Nucleus accumbens (tissue), 56 donors: ENCODE results near the gene ADGRB2.

ENCODE experiments used
- DNase-seq, 56 donors: peaks; one replicate each; lab custom pipeline; 2025; lab: John Stamatoyannopoulos, UW

ADGRB2 gene

DNA sequence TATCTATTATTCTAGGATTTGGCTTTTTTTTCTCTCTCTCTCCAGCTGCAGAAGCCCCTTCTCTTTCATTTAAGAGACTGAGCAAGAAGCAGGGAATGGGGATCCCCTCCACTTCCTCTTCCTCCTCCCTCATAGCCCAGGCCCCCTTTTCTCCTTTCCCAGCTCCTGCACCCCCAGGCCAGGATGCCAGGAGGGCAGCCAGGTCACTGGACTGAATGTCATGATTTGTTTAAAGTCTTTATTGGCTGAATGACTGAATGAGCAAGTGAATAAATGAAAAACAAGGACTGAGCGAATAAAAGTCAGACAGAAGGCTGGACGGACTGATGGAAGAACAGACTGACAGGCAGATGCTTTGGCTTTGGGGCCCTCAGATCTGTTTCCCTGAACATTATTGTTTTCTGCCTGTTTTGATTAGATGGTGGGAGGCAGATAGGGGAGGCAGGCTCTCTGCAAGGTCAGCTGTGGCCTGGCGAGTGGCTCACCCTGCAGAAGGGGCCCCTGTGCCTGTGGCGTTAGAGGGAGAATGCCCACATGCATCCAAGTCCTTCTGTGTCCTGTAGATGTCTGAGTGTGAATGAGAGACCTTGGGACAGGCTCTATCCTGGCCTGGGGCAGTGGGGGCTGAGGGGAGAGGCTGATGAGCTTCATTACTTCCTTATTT lies 20.3 kb upstream of the ADGRB2 start:
- DNase-seq: no peak

DNA sequence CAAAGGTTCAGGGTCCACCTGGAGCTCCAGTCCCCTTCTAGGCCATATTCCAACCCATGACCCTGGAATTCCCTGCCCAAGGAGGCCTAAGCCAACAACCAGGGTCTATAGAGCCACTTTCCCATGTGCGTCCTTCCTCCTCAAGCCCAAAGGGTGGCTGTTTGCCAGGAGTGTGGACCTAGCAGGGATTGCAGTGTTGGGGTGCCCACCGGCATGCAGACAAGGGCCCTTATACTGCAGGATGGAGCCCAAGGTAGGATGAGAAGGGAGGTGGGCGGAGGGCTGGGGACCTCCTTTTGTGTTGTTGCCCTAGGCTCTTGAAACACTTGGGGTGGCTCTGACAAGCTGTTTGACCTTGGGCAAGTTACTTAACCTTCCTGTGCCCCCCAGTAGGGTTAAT lies 19.7 kb upstream of the ADGRB2 start:
- no peak for DNase-seq

DNA sequence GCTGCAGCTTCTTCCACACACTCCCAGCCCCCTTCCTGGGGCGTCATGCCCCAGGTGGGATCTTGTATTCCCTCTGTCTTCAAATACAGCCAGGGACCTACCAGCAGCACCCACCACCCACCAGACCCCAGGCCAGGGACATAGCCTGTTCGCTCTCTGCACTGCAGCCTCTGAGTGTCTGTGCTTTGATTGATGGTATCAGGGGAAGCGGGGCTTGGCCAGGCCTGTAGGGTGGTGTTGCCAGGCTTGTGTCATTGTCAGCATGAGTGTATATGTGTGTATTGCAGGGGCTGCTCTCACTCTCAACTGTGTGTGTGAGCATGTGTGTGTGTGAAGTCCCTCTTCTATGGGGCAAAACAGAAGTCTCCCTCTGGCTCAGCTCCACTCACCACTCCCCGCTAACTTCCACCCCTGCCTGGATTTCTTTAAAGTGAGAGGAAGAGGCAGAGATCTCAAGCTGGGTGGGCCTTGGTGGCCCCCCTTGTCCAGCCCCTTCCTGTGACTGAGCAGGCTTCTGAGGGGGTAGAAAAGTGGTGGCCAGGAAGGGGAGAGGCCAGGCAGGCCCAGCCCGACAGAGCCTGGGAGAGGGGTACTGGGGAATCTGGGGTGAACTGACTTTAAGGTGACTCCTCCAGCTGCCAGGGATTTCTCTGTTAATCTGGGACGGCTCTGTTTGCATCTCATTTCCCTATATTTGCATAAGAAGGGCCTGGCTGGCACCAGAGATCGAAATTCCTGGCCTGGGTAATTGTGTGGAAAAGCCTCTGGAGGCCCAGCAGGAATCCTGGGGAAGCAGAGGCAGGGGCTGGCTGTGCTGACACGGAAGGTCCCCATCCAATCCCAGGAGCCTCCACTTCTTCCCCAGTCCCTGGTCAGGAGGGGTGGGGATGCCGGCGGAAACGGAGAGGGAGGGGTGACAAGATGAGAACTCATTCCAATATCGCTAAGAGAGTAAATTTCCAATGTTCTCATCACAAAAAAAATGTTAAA lies 18.6 kb upstream of the ADGRB2 start:
- no peak for DNase-seq

DNA sequence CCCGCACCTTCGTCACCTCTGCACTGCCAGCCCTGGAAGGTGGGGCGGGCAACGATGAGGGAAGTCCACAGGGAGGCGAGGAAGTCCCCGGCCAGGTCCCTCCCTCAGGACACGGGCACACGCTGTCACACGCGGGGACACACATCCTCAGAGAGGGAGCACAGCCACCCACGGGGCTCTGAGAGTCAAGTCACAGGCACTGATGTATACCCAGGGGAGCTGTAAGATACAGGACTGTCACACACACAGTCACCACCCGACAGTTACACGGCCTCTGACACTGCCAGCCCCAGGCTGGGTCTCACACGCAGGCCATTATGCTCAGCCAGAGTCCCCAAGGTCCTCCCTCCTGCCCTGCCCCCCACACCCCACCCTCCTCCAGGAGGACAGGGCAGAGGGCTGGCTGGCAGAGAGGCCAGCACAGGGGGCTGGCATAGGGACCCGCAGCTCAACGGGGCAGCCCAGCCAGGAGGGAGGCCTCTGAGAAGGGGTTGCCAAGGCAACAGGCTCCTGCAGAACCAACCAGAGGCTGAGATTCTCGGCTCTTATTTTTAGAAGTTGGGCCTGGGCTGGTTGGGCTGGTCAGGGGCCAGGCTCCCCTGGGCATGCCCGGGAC lies 17.7 kb upstream of the ADGRB2 start:
- DNase-seq: peak in 19 of 56 donors; percentile 11 to 68 (median 33)

DNA sequence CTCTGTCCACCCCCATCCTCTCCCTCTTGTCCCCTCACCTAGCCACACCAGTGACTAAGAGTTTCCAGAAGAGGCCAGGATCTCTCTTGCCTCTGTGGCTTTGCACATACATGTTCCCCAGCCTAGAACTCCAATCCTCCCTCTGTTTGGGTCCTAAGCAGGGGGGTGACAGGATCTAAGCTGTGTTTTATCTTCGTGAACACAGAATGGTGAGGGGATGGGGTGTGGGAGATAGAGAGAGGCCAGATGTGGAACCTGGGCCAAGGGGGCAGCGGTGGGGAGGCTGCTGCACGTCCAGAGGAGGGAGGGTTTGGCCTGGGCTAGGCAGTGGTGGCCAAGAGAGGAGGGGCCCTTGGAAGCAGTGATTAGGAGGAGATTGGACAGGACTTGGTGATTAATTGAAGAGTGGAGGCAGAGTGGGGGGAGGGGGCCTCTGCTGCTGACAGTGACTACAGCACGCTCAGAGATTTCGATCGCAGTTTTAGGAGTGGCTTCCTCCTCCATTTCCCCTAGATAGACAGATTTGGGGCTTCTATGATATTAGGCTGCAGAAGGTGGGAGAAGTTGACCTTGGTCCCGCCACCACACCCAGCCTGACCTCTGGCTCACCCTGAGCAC lies 17.1 kb upstream of the ADGRB2 start:
- DNase-seq: peak in 1 of 56 donors; percentile 24

DNA sequence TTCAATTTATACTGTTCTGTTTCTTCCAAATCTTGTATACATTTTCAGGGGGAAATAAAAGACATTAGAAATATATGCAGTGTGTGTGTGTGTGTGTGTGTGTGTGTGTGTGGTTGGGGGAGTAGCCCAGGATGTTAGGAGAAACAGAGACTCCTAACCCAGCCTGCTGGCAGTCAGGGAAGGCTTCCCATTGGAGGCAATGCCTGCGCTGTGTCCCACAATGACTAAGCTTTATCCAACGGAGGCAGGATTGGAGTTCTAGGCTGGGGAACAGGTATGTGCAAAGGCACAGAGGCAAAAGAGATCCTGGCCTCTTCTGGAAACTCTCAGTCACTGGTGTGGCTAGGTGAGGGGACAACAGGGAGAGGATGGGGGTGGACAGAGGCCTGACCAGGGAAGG lies 16.5 kb upstream of the ADGRB2 start:
- no peak for DNase-seq

DNA sequence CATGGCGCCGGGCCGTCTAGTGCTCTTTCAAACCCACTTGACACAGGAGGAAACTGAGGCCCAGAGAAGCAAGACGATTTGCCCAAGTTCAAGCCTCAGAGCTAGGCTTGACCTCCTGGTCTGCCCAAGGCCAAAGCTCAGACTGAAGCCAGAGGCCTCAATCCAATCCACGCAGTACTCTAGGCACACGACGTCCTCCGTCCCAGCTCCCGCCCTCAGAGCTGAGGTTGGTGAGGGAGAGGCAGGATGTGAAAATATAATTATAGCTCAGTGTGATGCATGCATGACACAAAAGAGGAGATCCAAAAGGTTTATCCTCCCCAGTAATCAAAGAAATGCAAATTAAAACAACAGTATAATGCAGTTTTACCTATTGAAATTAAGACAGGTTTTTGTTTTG lies 15.5 kb upstream of the ADGRB2 start:
- DNase-seq: no peak

DNA sequence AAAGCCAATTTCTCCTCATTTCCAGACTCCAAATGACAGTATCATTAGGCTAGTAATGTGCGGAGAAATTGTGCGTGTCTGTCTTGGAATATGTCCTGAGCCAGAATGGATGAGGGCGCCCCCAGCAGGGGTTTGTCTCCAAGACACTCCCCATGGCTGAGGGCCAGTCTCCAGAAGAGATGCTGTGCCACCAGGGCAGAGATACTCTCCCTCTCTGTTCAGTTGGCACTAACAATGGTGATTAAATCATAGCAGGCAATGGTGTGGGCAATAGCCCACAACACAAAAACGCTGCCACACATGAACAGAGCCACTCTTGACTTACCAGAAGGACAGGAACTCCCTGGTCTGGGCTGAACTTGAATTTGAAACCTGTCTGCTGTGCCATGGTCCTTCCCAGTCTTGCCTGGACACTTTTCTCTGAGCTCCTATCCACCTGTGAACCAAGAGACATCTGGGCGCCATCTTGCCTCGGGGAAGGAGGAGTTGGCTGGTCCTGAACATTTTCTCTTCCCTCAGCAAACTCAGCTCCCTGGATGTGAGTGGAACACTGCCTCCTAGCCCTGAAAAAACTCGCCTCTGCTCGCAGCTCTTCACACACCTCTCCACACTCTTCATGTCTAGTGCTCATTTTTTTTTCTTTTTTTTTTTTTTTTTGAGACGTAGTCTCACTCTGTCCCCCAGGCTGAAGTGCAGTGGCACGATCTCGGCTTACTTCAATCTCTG lies 14.8 kb upstream of the ADGRB2 start:
- no peak for DNase-seq

DNA sequence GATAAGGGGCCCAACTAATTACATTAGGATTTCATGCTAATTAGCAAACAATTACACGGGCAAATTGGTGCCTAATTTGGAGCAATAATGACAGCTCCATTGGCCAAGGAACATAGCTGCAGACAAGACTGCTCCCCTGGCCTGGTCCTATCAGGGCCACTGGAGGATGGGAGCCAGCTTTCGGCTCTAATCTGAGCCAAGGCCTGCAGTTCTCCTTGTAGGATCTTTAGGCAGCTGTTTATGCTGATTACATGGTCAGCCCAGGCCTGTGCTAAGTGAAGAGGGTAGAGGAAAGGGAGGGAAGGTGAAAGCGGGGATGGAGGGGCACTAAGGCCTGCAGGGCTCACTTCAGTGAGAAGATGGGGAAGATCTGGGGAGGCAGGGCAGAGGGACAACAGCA lies 12.4 kb upstream of the ADGRB2 start:
- no peak for DNase-seq

DNA sequence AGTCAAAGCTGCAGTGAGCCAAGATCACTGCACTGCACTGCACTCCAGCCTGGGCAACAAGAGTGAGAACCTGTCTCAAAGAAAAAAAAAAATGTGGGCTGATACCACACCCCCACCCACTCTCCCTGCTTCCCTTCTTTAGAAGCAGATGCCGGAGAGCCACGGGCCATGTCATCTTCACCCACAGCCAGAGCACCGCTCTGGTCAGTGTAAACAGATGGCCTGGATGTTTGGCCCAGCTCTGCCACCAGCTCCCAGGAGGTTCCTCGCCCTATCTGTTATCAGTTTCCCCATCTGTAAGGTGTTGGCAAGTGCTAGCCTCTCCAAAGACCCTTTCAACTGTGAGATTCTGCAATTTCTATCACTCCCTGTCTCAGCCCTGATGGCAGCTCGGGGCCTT lies 11.9 kb upstream of the ADGRB2 start:
- DNase-seq: no peak

DNA sequence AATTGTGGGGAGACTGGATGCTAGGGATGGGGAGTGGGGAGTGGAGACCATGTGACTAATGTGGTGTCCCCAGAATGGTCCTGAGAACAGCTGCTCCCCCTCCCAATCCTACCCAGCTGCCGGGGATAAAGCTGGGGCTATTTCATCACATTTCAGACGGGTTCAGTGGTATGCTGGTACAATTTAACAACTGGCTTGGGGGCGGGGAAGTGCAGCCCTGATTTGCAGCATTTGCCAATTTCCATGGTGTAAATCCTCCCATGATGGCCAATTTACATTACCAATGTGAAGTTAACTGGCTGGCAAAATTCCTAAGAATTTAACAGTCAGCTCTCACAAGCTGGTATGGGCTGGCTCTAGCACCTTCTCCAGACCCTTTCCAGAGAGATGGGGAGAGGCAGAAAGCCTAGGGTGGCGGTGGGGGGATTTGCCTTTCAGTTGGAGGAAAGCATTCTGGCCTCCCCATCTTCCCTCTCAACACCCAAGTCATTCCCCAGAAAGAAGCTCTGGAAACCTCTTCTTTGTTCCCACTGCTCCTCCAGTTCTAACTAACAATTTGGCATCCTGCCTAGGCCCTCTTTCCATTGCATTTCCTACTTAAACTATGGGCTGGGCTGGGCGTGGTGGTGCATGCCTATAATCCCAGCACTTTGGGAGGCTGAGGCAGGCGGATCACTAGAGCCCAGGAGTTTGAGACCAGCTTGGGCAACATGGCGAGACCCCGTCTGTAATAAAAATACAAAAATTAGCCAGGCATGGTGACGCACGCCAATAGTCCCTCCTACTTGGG lies 11.3 kb upstream of the ADGRB2 start:
- DNase-seq: no peak

DNA sequence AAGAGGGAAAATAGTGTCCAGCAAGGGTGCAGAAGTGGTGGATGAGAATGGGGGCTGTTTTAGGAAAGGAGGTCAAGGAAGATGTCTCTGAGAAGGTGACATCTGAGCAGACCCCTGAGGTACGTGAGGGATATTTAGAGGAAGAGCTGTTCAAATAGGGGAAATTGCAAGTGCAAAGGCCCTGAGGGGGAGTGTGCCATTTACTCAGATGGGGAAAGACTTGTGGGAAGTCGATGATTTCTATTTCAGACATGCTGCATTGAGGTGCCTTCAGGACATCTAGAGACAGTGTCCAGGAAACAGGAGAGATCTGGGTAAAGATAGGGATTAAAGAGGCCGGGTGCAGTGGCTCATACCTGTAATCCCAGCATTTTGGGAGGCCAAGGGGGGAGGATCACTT lies 10.4 kb upstream of the ADGRB2 start:
- no peak for DNase-seq

DNA sequence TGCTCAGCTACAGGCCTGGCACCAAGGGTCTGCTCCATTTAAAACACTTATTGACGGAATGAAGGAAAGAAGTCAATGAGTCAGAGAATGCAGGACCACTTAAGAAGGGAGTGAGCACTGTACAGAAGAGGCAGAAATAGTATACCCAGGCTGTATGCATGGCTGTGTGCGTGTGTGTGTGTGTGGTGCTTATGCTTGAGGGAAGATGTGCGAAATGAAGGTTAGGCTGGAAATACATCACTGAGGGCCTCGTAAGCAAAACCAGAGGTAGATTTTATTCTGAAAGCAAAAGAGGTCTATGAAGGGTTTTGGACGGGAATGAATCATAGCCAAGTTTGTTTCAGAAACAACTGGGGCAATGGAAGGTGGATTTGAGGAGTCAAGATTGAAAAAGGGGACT lies 9.7 kb upstream of the ADGRB2 start:
- no peak for DNase-seq

DNA sequence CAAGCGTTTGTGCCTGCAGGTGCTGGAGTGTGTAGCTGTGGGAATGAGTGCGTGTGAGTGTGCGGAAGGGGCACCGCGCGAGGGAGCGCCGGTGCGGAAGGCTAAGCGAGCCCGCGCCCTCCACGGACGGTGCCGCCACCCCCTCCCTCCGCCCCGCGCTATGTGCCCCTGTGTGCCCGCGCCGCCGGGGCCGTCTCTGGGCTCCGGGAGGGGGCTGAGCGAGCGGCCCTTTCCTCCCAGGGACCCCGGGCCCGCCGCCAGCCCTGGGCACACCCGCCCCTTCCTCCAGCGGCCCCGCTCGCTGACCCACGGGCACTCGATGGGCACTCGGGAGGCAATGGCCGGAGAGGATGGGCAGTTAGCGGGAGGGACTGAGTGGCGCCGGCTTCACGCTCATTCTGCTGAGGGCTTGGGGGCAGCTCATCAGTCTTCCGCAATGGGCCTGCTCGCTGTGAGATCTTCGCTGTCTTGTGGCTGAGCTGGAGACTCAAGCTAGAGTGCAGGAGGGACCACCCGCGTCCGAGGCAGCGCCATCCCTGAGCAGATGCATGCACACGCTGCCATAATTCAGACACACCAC lies 8.6 kb upstream of the ADGRB2 start:
- DNase-seq: no peak

DNA sequence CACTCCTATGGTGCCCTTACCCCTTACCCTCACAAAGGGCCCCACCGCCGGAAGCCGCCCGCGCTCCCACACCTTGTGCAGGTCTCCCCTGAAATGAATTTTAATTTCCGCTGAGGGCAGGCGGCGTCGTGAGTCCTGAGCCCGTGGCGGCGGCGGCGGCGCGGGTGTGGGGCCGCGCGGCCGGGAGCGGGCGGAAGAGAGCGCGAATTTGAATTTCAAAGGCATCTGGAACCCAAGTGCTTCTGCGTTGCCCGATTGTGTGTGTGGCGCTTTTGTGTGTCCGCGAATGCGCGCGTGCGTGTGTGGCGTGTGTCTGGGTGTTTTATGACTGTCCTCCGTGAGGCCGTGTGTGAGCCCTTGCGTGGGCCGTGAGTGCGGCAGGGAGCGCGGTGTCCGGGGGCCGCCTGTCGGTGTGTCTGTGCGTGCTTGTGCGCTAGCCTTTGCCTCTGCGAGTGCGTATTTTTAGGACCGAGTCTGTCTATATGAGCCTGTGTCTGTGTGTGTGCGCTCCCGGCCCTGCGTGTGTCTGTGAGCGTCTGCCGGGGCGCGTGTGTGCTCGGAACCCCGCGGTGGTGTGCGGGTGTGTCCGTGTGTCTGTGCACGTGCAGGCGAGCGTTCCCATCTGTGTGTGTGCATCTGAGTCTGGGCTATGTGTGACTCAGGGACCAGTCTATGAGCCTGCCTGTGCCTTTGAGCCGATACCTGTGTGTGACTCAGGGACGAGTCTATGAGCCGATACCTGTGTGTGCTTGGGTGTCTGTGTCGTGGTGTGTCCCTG lies 7.9 kb upstream of the ADGRB2 start:
- DNase-seq: peak in 12 of 56 donors; percentile 27 to 65 (median 46)

DNA sequence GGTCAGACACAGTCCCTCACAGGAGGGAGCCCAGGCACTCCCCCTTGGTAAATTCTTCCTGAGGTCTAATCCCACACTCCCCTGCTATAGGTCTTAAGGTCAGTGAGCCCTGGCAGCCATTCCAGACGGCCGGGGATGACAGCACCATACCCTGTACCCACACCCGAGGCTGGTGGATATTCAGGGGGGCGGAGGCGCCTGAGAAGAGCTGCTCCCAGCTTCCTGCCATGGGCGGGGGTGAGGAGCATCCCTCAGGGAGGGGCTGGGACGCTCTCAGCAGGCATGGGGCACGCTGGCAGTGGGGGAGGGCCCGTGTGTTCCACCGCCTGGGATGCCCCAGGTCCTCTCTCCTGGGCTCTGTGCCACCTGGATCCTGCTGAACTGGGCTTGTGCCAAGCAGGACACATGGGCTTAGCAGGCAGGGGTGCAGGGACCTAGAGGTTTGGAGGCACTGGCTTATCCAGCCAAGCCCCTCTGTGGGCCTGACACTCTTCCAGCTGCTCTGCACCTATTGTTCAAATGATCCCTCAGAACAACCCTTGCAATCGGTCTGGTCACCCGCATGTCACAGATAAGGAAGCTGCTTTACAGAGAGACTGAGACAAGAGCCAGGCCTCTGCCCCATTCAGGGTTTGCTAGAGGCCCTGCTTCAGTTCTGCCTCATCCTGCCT lies 5.7 kb upstream of the ADGRB2 start:
- peak in 13 of 56 donors; percentile 13 to 70 (median 38) for DNase-seq

DNA sequence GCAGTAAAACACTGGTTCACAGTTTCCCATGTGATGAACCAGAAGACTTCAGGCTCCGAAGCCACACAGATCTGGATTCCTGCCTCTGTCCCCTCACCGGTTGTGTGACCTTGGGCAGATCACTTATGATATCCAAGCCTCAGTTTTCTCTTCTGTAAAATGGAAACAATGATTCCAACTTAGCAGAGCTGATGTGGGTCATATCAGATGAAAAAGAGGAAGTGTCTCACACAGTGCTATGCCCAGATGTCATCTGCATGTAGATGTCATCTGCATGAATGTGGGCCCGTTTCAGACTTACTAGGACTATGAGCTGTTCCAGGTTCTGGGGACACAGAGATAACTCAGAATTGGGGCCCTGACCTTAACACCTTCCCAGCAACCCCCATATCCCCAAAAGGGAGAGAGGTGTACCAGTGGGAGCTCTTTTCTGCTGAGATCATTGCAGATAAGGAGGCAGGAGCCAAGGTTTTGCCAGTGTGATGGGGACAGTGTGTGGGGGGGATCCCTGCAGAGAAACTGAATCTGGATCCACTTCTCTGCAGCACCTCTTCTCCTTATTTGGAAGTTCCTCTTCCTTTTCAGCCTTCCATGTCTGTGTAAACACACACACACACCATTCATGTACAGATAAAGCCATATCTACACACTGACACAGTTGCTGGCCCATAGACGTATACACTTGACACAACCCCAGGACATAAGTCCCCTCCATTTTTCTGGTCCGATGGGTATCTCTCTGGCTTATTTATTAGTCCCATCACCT lies 5.0 kb upstream of the ADGRB2 start:
- no peak for DNase-seq
